HepG2 (cell line): ENCODE measurements around the gene GRM2. TPM values are rescaled to one million over a fixed set of nuclear protein-coding genes. Genes with fewer than 3 reads are reported as not detected.

Source experiments
- AGO1 ChIP-seq: fragments of 200-400 bp; formaldehyde crosslinking; IDR thresholded peaks from 2 replicates; pipeline ENCODE4 v1.6.1; 2017; ENCODE audit warnings: mild to moderate bottlenecking, low read depth, low read length, moderate library complexity; ENCODE audit not compliant: poor library complexity, severe bottlenecking
- ATF7-NPFF ChIP-seq: sonication (generic); formaldehyde crosslinking; IDR thresholded peaks from 2 replicates; pipeline ENCODE4 v1.8.1; 2023; ENCODE audit warnings: mild to moderate bottlenecking, low read depth, missing genetic modification reagents, moderate library complexity
- CENPX ChIP-seq: sonication (generic); formaldehyde crosslinking; IDR thresholded peaks from 2 replicates; pipeline ENCODE4 v1.9.0; 2021; ENCODE audit warnings: mild to moderate bottlenecking, missing genetic modification reagents, moderate library complexity
- EP300 ChIP-seq, 3 experiments: sonication (generic) in 1 of 3; formaldehyde crosslinking in 1 of 3; IDR thresholded peaks; 2 replicates each; pipeline versions ENCODE4 v1.5.1 to v1.6.1; 2011 to 2020; ENCODE audit warnings: low read depth in 2 of 3, low read length in 2 of 3, borderline replicate concordance in 1 of 3, improper control_type of control experiment in 1 of 3, mild to moderate bottlenecking in 1 of 3, missing genetic modification reagents in 1 of 3, moderate library complexity in 1 of 3
- FLYWCH1 ChIP-seq: sonication (generic); formaldehyde crosslinking; IDR thresholded peaks from 2 replicates; pipeline ENCODE4 v1.8.1; 2023; ENCODE audit warnings: mild to moderate bottlenecking, missing genetic modification reagents
- KDM3A ChIP-seq: IDR thresholded peaks from 2 replicates; pipeline ENCODE4 v1.6.1; 2018; ENCODE audit warnings: low read depth, missing compliant biosample characterization
- MAX ChIP-seq: IDR thresholded peaks from 2 replicates; pipeline ENCODE4 v1.6.1; 2012; ENCODE audit warnings: inconsistent platforms
- NFATC3 ChIP-seq: sonication (generic); formaldehyde crosslinking; IDR thresholded peaks from 2 replicates; pipeline ENCODE4 v1.5.1; 2020; ENCODE audit warnings: mild to moderate bottlenecking, missing genetic modification reagents
- NR2F6 ChIP-seq, 2 experiments: IDR thresholded peaks; 2 replicates each; pipeline ENCODE4 v1.6.1; 2016; ENCODE audit warnings: antibody characterized with exemption in 1 of 2, mild to moderate bottlenecking in 1 of 2
- SAP130 ChIP-seq: IDR thresholded peaks from 2 replicates; pipeline ENCODE4 v1.6.1; 2016; ENCODE audit warnings: low read depth
- SCMH1 ChIP-seq: sonication (generic); formaldehyde crosslinking; IDR thresholded peaks from 2 replicates; pipeline ENCODE4 v1.9.0; 2021; ENCODE audit warnings: missing genetic modification reagents, mild to moderate bottlenecking, borderline replicate concordance
- SRSF1 ChIP-seq: fragments of 200-400 bp; formaldehyde crosslinking; optimal IDR thresholded peaks from 2 replicates; pipeline ENCODE3; 2017; ENCODE audit warnings: mild to moderate bottlenecking, low read depth, low read length, moderate library complexity
- STAT6 ChIP-seq: sonication (generic); formaldehyde crosslinking; IDR thresholded peaks from 2 replicates; pipeline ENCODE4 v1.4.0; 2020; ENCODE audit warnings: missing genetic modification reagents, mild to moderate bottlenecking, borderline replicate concordance
- TFAP4 ChIP-seq: sonication (generic); IDR thresholded peaks from 2 replicates; pipeline ENCODE4 v1.6.1; 2016; ENCODE audit warnings: low read depth, borderline replicate concordance
- ZNF510 ChIP-seq: sonication (generic); formaldehyde crosslinking; IDR thresholded peaks from 2 replicates; pipeline ENCODE4 v1.4.0; 2020; ENCODE audit warnings: low read depth, mild to moderate bottlenecking, missing genetic modification reagents
- ZNF547 ChIP-seq: sonication (generic); formaldehyde crosslinking; IDR thresholded peaks from 2 replicates; pipeline ENCODE4 v1.5.1; 2020; ENCODE audit warnings: mild to moderate bottlenecking, missing genetic modification reagents
- ZNF646 ChIP-seq: sonication (generic); formaldehyde crosslinking; IDR thresholded peaks from 2 replicates; pipeline ENCODE4 v1.9.0; 2021; ENCODE audit warnings: mild to moderate bottlenecking, missing genetic modification reagents
- ZNF850 ChIP-seq: sonication (generic); formaldehyde crosslinking; conservative IDR thresholded peaks from 2 replicates; pipeline ENCODE4 v1.9.0; 2021; ENCODE audit warnings: mild to moderate bottlenecking, missing genetic modification reagents
- ZSCAN30 ChIP-seq: sonication (generic); formaldehyde crosslinking; IDR thresholded peaks from 2 replicates; pipeline ENCODE4 v1.5.0; 2020; ENCODE audit warnings: mild to moderate bottlenecking, missing genetic modification reagents
- polyA plus RNA-seq, 8 experiments: library from polyadenylated mRNA; depleted of rRNA in 3 of 8; stranded (reverse) in 7 of 8; unstranded in 1 of 8; fragments of >200 nt; fragmentation: Illumina TruSeq in 4 of 8; extraction: Trizol in 4 of 8; gene quantifications; 2 replicates each; pipeline versions ENCODE4 v1.2.1 to v1.2.3, GENCODE V29; 2011 to 2016; ENCODE audit warnings: low read depth in 4 of 8, missing spikeins in 1 of 8, mixed read lengths in 1 of 8; ENCODE audit not compliant: insufficient read depth in 1 of 8
- total RNA-seq, 5 experiments: library from RNA; depleted of rRNA; stranded (reverse); fragments of >200 nt; fragmentation: Illumina TruSeq; extraction: Trizol; gene quantifications; 2 replicates each; pipeline ENCODE4 v1.2.3, GENCODE V29; 2016; ENCODE audit warnings: low read depth in 1 of 5

GRM2 gene
- total and polyA plus RNA-seq, 2 of the 13 experiments (the other 11 are each of a cell fraction or from before 2014, with no cell fraction given), result 0.04 to 0.07 TPM

- TF ChIP-seq NFATC3 (CRISPR knock-in tag) (no peak), ZNF850 (CRISPR knock-in tag) (no peak), NR2F6 (IDR thresholded peaks at IDR 0.05) (no peak), NR2F6 (CRISPR knock-in tag; IDR thresholded peaks at IDR 0.05) (no peak), AGO1 (no peak), STAT6 (no peak), SAP130 (CRISPR knock-in tag) (no peak), ZSCAN30 (CRISPR knock-in tag) (no peak), MAX (no peak), ZNF547 (CRISPR knock-in tag) (no peak), ZNF646 (no peak), TFAP4 (no peak), ZNF510 (CRISPR knock-in tag) (no peak), EP300 (IDR thresholded peaks at IDR 0.05; ENCODE audit: low read depth in 2 of 2, low read length in 2 of 2) (no peak), EP300 (CRISPR knock-in tag; IDR thresholded peaks at IDR 0.05; ENCODE audit: borderline replicate concordance) (no peak), KDM3A (CRISPR knock-in tag) (no peak), FLYWCH1 (no peak), SRSF1 (no peak), CENPX (no peak), SCMH1 (no peak), ATF7-NPFF (no peak)
These were observed 37.4 kb upstream of the GRM2 start (continued) for GRCh38 chr3:51669241-51670052.
